ENCODE measurements around the gene DEDD2.

DEDD2 gene

DNA sequence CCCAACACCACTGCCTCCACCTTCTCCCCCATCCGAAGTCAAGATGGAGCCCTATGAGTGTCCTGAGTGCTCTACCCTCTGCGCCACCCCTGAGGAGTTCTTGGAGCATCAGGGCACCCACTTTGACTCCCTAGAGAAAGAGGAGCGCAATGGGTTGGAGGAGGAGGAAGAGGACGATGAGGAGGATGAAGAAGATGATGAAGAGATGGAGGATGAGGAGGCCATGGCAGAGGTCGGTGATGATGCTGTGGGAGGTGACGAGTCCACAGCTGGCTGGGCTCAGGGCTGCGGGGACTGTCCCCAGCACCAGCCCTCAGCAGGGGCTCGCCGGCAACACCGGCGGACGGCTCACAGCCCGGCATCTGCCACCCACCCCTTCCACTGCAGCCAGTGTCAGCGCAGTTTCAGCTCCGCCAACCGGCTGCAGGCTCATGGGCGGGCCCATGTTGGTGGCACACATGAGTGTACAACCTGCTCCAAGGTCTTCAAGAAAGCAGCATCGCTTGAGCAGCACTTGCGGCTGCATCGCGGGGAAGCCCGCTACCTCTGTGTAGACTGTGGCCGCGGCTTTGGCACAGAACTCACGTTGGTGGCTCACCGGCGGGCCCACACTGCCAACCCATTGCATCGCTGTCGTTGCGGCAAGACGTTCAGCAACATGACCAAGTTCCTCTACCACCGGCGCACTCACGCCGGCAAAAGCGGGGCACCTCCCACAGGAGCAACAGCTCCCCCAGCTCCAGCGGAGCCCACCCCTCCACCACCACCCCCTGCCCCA, 7.7 kb upstream of the DEDD2 start:
- DNase-seq, result no peak
- peaks cover 49% of the 10 kb centered on the region for H3K36me3 Mint-ChIP-seq (ENCODE audit: low read depth)
- TF ChIP-seq, protein P1, sequence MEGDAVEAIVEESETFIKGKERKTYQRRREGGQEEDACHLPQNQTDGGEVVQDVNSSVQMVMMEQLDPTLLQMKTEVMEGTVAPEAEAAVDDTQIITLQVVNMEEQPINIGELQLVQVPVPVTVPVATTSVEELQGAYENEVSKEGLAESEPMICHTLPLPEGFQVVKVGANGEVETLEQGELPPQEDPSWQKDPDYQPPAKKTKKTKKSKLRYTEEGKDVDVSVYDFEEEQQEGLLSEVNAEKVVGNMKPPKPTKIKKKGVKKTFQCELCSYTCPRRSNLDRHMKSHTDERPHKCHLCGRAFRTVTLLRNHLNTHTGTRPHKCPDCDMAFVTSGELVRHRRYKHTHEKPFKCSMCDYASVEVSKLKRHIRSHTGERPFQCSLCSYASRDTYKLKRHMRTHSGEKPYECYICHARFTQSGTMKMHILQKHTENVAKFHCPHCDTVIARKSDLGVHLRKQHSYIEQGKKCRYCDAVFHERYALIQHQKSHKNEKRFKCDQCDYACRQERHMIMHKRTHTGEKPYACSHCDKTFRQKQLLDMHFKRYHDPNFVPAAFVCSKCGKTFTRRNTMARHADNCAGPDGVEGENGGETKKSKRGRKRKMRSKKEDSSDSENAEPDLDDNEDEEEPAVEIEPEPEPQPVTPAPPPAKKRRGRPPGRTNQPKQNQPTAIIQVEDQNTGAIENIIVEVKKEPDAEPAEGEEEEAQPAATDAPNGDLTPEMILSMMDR (IDR thresholded peaks at IDR 0.05), result no peak
- no peaks in the 10 kb centered on the region for H3K9me3 Mint-ChIP-seq
- peaks cover 37% of the 10 kb centered on the region for H3K4me1 Mint-ChIP-seq
- no peak overlapping the region for H3K4me3 Mint-ChIP-seq
- H3K27ac Mint-ChIP-seq, result no peak overlapping the region
- peaks cover 9% of the 10 kb centered on the region for H3K27me3 Mint-ChIP-seq (ENCODE audit: low read depth, poor library complexity)

DNA sequence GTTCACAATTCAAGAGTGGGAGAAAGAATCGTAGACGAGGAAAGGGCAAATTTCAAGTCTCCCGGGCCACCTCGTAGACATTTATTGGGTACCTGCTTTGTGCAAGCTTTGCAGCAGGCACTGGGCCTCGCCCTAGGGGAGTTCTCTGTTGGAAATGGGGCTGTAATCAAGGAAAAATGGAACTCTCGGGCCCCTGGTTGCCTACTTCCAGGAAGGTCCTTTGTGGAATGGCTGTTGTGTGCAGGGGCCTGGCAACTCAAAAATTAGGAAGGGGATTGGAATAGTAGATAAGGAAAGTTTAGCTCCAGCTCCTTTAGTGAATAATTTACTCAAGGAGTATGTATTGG, 3.2 kb upstream of the DEDD2 start:
- Mint-ChIP-seq H3K27me3 (ENCODE audit: low read depth, poor library complexity) (peaks cover 5% of the 10 kb centered on the region), H3K36me3 (ENCODE audit: low read depth) (peaks cover 23% of the 10 kb centered on the region), H3K9me3 (no peaks in the 10 kb centered on the region), H3K4me3 (peak overlapping the region; percentile 92), H3K4me1 (peaks cover 54% of the 10 kb centered on the region), H3K27ac (peak overlapping the region; percentile 91)
- DNase-seq, result no peak
- TF ChIP-seq, protein P1 (IDR thresholded peaks at IDR 0.05), result no peak

DNA sequence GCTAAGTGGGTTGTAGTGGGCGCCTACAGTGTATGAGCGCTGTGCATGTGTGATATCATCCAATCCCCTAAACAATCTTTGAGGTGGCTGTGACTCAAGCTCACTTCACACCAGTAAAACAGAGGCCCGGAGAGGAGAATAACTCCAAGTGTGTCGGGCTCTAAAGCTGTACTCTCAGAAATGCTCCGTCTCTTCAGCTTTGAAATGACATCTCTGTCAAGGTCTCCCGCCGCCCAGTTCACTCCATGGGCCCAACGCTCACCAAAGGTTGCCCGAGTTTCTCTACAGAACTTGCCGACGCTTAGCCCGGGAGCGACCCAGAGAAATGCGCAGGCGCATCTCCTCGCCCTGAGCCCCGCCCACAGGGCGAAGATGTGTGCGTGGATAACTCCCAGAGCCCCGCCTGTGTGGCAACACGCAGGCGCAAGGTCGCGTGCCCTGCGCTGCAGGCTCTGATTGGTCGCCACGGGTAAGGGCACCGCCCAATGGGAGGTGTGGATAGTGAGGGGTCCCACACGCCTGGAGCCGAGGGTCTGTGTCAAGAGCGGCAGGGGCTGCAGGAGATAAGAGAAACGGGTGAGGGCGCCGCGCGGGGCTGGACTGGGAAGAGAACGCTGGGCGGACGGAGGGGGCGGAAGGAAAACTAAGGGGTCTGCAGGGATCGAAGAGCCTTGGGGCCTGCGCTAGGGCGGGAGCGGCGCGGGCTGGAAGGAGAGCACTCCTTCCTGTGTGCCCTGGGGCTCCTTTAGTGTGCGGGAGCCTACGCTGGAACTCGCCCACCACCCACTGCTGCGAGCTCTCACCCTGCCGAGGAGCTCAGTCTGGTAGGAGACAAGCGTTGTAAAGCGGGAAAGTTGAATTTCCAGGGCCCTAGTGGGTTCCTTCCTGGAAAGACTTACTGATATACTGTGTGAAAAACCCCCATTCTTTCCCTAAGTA, 2.6 kb upstream of the DEDD2 start, which contains the start of gene ZNF526:
Gene ZNF526 (plus strand): TSS at position 501 of the 939 bp plus-strand sequence. CDS start 4,092 bp downstream, outside the sequence.
- peaks cover 26% of the 10 kb centered on the region for H3K36me3 Mint-ChIP-seq (ENCODE audit: low read depth)
- H3K9me3 Mint-ChIP-seq, result no peaks in the 10 kb centered on the region
- H3K4me3 Mint-ChIP-seq, result peak within 1 kb of the TSS; percentile 92
- H3K27ac Mint-ChIP-seq, result peak within 1 kb of the TSS; percentile 91
- peaks cover 5% of the 10 kb centered on the region for H3K27me3 Mint-ChIP-seq (ENCODE audit: low read depth, poor library complexity)
- DNase-seq, result peak; percentile 98
- TF ChIP-seq, protein P1 (IDR thresholded peaks at IDR 0.05), result no peak
- H3K4me1 Mint-ChIP-seq, result peaks cover 59% of the 10 kb centered on the region

DNA sequence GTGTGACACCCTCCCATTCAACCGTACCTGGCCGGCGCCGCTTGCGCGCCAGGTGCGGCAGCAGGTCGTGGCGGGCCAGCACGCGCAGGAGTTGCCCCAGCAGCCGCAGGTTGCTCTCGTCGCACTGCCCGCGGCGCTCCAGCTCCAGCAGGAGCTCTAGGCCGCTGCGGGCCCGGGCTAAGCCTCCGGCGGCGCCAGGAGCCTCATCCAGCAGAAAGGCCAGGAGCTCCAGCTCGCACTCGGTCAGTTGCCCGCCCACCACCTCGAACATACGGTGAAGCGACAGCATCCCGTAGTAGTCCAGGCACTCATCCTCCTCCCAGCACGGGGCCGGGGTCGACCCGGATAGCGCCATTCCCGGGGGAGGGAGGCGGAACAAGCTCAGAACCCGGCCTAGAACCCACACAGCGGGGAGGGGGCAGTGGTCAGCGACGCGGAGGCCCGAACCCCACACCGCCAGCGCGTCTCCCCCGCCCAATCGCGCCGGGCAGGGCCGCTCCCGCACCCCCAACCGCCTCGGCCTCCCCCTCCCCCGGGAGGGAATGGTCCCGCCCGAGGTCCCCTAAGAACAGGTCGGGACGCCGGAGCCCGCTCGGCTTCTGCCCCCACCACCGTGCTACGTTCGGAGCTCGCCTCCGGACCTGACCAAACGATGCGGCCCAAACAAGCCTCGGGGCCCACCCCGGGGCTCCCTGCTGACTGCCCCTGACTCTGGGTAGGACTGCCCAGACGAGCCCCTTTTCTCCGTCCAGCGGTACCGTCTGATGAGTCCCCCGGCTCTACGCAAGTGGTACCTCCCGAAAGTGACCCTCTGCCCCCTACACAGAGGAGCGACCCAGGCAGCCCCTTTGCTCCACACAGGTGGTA, 591 bp downstream of the DEDD2 start:
- Mint-ChIP-seq H3K36me3 (ENCODE audit: low read depth) (peaks cover 34% of the 10 kb centered on the region), H3K4me3 (peak overlapping the region; percentile 92), H3K27me3 (ENCODE audit: low read depth, poor library complexity) (peaks cover 2% of the 10 kb centered on the region), H3K9me3 (no peaks in the 10 kb centered on the region), H3K27ac (peak overlapping the region; percentile 76), H3K4me1 (peaks cover 50% of the 10 kb centered on the region)
- TF ChIP-seq, protein P1 (IDR thresholded peaks at IDR 0.05), result no peak
- peak; percentile 66 for DNase-seq

DNA sequence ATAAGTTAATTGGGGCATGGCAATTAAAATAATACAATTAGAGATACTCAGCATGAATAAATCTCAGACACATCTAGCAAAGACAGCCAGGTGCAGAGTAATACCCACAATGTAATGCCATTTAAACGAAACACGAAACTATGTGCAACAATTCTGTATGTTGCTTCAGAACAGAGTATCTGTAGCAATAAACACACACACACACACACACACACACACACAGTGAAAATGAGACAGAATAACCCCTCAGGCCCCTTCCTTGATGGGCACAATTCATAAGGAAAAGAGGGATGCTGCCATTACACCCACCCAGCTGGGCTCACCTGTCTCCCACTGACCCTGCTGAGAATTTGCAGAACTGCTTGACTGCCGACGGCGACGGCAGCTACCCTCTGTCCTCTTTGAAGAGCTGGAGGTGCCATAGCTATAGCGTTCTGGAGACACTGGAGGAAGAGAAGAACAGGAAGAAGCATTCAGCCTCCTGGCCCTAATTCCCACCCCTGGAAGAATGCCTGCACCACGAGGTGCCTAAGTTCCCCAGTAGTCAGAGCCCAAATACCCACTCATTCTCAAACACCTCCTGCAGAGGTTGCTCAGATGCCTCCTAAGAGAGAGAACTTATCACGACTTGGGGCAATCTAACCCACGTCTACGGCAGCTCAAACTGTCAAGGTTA, 2.5 kb downstream of the DEDD2 start:
- no peak overlapping the region for H3K4me3 Mint-ChIP-seq

More for the DNA sequence above, 2.5 kb downstream of the DEDD2 start:
- DNase-seq, result no peak
- no peaks in the 10 kb centered on the region for H3K27me3 Mint-ChIP-seq (ENCODE audit: low read depth, poor library complexity)
- peaks cover 38% of the 10 kb centered on the region for H3K36me3 Mint-ChIP-seq (ENCODE audit: low read depth)
- peaks cover 36% of the 10 kb centered on the region for H3K4me1 Mint-ChIP-seq
- H3K9me3 Mint-ChIP-seq, result no peaks in the 10 kb centered on the region
- TF ChIP-seq, protein P1 (IDR thresholded peaks at IDR 0.05), result no peak
- no peak overlapping the region for H3K27ac Mint-ChIP-seq

Data from nephron progenitor cell (in vitro differentiated cells).